Activated CD4-positive, alpha-beta T cell treated with anti-CD3 and anti-CD28 coated beads, Interleukin-2, amount 50 U/mL, for 1 hour (primary cell): ENCODE data around the gene GRAMD1A.
A peak's percentile ranks its signal among the peaks of the same experiment; 100 is the strongest.

Source experiments
- DNase-seq: peaks from one replicate; pipeline ENCODE4 v3.0.0-alpha.2; 2020

GRAMD1A gene

GRCh38 chr19:35059006-35059798 is 59.1 kb downstream of the GRAMD1A start:
- DNase-seq: no peak

- DNase-seq: no peak
These were observed 59.6 kb downstream of the GRAMD1A start for GRCh38 chr19:35059799-35060091.

GRCh38 chr19:35060160-35060855 is 60.2 kb downstream of the GRAMD1A start:
- no peak for DNase-seq

GRCh38 chr19:35061583-35062373 is 61.7 kb downstream of the GRAMD1A start:
- no peak for DNase-seq

- DNase-seq: no peak
These were observed 62.8 kb downstream of the GRAMD1A start for GRCh38 chr19:35062942-35063341.

- DNase-seq: no peak
These were observed 64.1 kb downstream of the GRAMD1A start for GRCh38 chr19:35063940-35064818.

- no peak for DNase-seq
These were observed 65.5 kb downstream of the GRAMD1A start for GRCh38 chr19:35065574-35065973.

- no peak for DNase-seq
These were observed 66.0 kb downstream of the GRAMD1A start for GRCh38 chr19:35066121-35066520.

- peak; percentile 92 for DNase-seq
These were observed 66.8 kb downstream of the GRAMD1A start for GRCh38 chr19:35066691-35067563.

- no peak for DNase-seq
These were observed 69.0 kb downstream of the GRAMD1A start for GRCh38 chr19:35068941-35069634.

- DNase-seq: no peak
These were observed 69.6 kb downstream of the GRAMD1A start for GRCh38 chr19:35069696-35070095.

GRCh38 chr19:35070471-35070870 is 70.3 kb downstream of the GRAMD1A start:
- no peak for DNase-seq

GRCh38 chr19:35073516-35073915 is 73.4 kb downstream of the GRAMD1A start:
- DNase-seq: no peak

GRCh38 chr19:35073941-35074340 is 73.8 kb downstream of the GRAMD1A start:
- DNase-seq: no peak

GRCh38 chr19:35074426-35075201 is 74.5 kb downstream of the GRAMD1A start:
- no peak for DNase-seq

- DNase-seq: no peak
These were observed 75.3 kb downstream of the GRAMD1A start for GRCh38 chr19:35075202-35076025.

- DNase-seq: no peak
These were observed 75.9 kb downstream of the GRAMD1A start for GRCh38 chr19:35076026-35076370.
